DMS153 treated with DMSO at 0.1 percent for 48 hours (cell line): ENCODE measurements around the gene FEM1C.

Experiments
- DNase-seq: peaks from one replicate; lab custom pipeline; 2025; ENCODE audit not compliant: unreplicated experiment; lab: John Stamatoyannopoulos, UW

The FEM1C gene

GRCh38 chr5:115524199-115524847 is 20.3 kb downstream of the FEM1C start:
- DNase-seq: no peak

GRCh38 chr5:115522832-115523403 is 21.7 kb downstream of the FEM1C start:
- no peak for DNase-seq

- no peak for DNase-seq
These were observed 24.4 kb downstream of the FEM1C start for GRCh38 chr5:115520191-115520590.

- no peak for DNase-seq
These were observed 28.2 kb downstream of the FEM1C start for GRCh38 chr5:115516372-115516771.

- no peak for DNase-seq
These were observed 30.4 kb downstream of the FEM1C start for GRCh38 chr5:115514220-115514619.

- no peak for DNase-seq
These were observed 32.9 kb downstream of the FEM1C start for GRCh38 chr5:115511632-115512031.

- DNase-seq: no peak
These were observed 34.4 kb downstream of the FEM1C start for GRCh38 chr5:115510145-115510645.

- no peak for DNase-seq
These were observed 35.0 kb downstream of the FEM1C start for GRCh38 chr5:115509547-115509946.

GRCh38 chr5:115507681-115508080 is 36.9 kb downstream of the FEM1C start:
- DNase-seq: no peak

- DNase-seq: no peak
These were observed 41.2 kb downstream of the FEM1C start for GRCh38 chr5:115503420-115503819.

- no peak for DNase-seq
These were observed 42.9 kb downstream of the FEM1C start for GRCh38 chr5:115501464-115502210.

- DNase-seq: no peak
These were observed 44.4 kb downstream of the FEM1C start for GRCh38 chr5:115500225-115500624.

- DNase-seq: no peak
These were observed 47.5 kb downstream of the FEM1C start for GRCh38 chr5:115496936-115497576.

- DNase-seq: no peak
These were observed 49.8 kb downstream of the FEM1C start for GRCh38 chr5:115494570-115495289.

GRCh38 chr5:115490596-115490995 is 54.0 kb downstream of the FEM1C start:
- no peak for DNase-seq

- DNase-seq: no peak
These were observed 54.8 kb downstream of the FEM1C start for GRCh38 chr5:115489733-115490132.

- no peak for DNase-seq
These were observed 56.8 kb downstream of the FEM1C start for GRCh38 chr5:115487756-115488155.

GRCh38 chr5:115487168-115487567 is 57.4 kb downstream of the FEM1C start:
- DNase-seq: no peak

GRCh38 chr5:115486728-115487127 is 57.8 kb downstream of the FEM1C start:
- no peak for DNase-seq

- DNase-seq: no peak
These were observed 60.2 kb downstream of the FEM1C start for GRCh38 chr5:115484368-115484767.

GRCh38 chr5:115480900-115481299 is 63.7 kb downstream of the FEM1C start:
- DNase-seq: no peak
